Measurements from ENCODE around the gene SNAPC2. TPM values are rescaled to one million over a fixed set of nuclear protein-coding genes. Genes with fewer than 3 reads are reported as not detected.

The SNAPC2 gene
- polyA plus RNA-seq, 1 of the 3 experiments (the other 2 are of a cell fraction) = 38.7 TPM

GRCh38 chr19:7908078-7908699, 11.9 kb upstream of the SNAPC2 start:
- Histone ChIP-seq H3K9me3 (no peaks in the 10 kb centered on the region), H4K20me1 (ENCODE audit: insufficient read depth) (peaks cover 36% of the 10 kb centered on the region), H3K27ac (ENCODE audit: low read depth in 2 of 2, low read length in 1 of 2) (no peak overlapping the region; a peak in 1 of 4 replicates), H3K4me2 (no peak overlapping the region), H3K4me1 (ENCODE audit: control insufficient read depth in 1 of 2, insufficient read depth in 2 of 2, low read depth in 1 of 2, low read length in 1 of 2) (peaks cover 0 to 12% of the 10 kb centered on the region in 2 experiments; a peak in 2 of 4 replicates), H3K4me3 (ENCODE audit: low read depth in 2 of 2, low read length in 1 of 2) (no peak overlapping the region), H3K9ac (no peak overlapping the region), H3K9me2 (no peaks in the 10 kb centered on the region), H3F3A (replicated peaks; ENCODE audit: insufficient read depth) (no peaks in the 10 kb centered on the region), H3K36me3 (replicated peaks in 1 of 2; ENCODE audit: control insufficient read depth in 1 of 2, insufficient read depth in 2 of 2, low read length in 1 of 2) (peaks cover 3 to 35% of the 10 kb centered on the region in 2 experiments), H3K27me3 (ENCODE audit: insufficient read depth) (no peaks in the 10 kb centered on the region), H2AFZ (ENCODE audit: low read depth) (no peak overlapping the region), H3K79me2 (ENCODE audit: insufficient read depth) (peaks cover 43% of the 10 kb centered on the region)
- CTCF ChIA-PET = interaction anchor here (0.8 to 1.7 kb wide), 4 partner anchors 10 to 55 kb away, joined by 3 to 5 read pairs (median 4); partner anchors contain the start of gene LRRC8E
- WGBS (ENCODE audit: low lambda C conversion rate) = 96% methylated on average over 12 of the region's 14 CpGs
- TF ChIP-seq FOSL2 (IDR thresholded peaks at IDR 0.05; ENCODE audit: borderline replicate concordance, low read depth) = no peak
- no peak for TF ChIP-seq CHD2 (IDR thresholded peaks at IDR 0.05; ENCODE audit: low read length, partially characterized antibody)
- no peak for TF ChIP-seq IRF3 (IDR thresholded peaks at IDR 0.05; ENCODE audit: low read depth, low read length)
- no peak for TF ChIP-seq RXRA (IDR thresholded peaks at IDR 0.05; ENCODE audit: borderline replicate concordance, low read depth)
- TF ChIP-seq RCOR1 (IDR thresholded peaks at IDR 0.05; ENCODE audit: low read length) = no peak
- no peak for TF ChIP-seq FOXJ3 (CRISPR knock-in tag; IDR thresholded peaks at IDR 0.05)
- no peak for TF ChIP-seq CTCF (IDR thresholded peaks at IDR 0.05)
- TF ChIP-seq TAF1 (IDR thresholded peaks at IDR 0.05; ENCODE audit: borderline replicate concordance, low read depth, low read length) = no peak
- TF ChIP-seq TCF12 (IDR thresholded peaks at IDR 0.05) = no peak
- TF ChIP-seq USF1 (IDR thresholded peaks at IDR 0.05; ENCODE audit: borderline replicate concordance, low read depth) = no peak
- TF ChIP-seq NFIC (IDR thresholded peaks at IDR 0.05; ENCODE audit: borderline replicate concordance) = no peak
- TF ChIP-seq POLR2AphosphoS5 (IDR thresholded peaks at IDR 0.05; ENCODE audit: low read depth, low read length) = no peak
- TF ChIP-seq PBX3 (IDR thresholded peaks at IDR 0.05) = no peak
- TF ChIP-seq ELF1 (IDR thresholded peaks at IDR 0.05) = no peak
- no peak for TF ChIP-seq RFX5 (IDR thresholded peaks at IDR 0.05; ENCODE audit: low read length)
- TF ChIP-seq RAD21 (IDR thresholded peaks at IDR 0.05; ENCODE audit: low read length) = no peak
- DNase-seq = no peak
- POLR2A ChIA-PET = interaction anchor here (1.3 kb wide), 1 partner anchor 9 kb away, joined by 5 read pairs; no protein-coding TSS in a partner anchor
